Gastrocnemius medialis (tissue), 4 donors: Measurements from ENCODE around the gene MAPK8IP3.

Source experiments
- CTCF ChIP-seq, 5 experiments: fragments of 450-650 bp in 3 of 5; fragments of 200-600 bp in 2 of 5; sonication (generic) in 2 of 5; IDR thresholded peaks in 4 of 5; conservative IDR thresholded peaks in 1 of 5; 1 replicate in 4 of 5; 2 replicates in 1 of 5; pipeline ENCODE4 v1.5.1; 2016 to 2019; ENCODE audit warnings: antibody characterized with exemption in 5 of 5, mild to moderate bottlenecking in 3 of 5, moderate library complexity in 3 of 5
- POLR2A ChIP-seq, 2 donors: fragments of 450-650 bp; IDR thresholded peaks; one replicate each; pipeline ENCODE4 v1.6.1; 2017; ENCODE audit warnings: antibody characterized with exemption in 2 of 2, mild to moderate bottlenecking in 2 of 2, moderate library complexity in 2 of 2

GRCh38 chr16:1785846-1786170 is 79.8 kb downstream of the MAPK8IP3 start:
- TF ChIP-seq CTCF (IDR thresholded peaks at IDR 0.05 in 4 of 5, conservative IDR thresholded peaks at IDR 0.05 in 1 of 5) (no peak), POLR2A (IDR thresholded peaks at IDR 0.05) (no peak)
